Inflammatory macrophage treated with lipopolysaccharide for 1 hour (primary cell): ENCODE measurements around the gene SNUPN.
"Not testable (repeated sequence)": the region's sequence is repeated elsewhere in the genome, so short reads cannot be mapped to it uniquely, and the experiment has no call there.

Source experiments
- DNase-seq, 2 donors: peaks; one replicate each; pipeline ENCODE4 v3.0.0-alpha.2; 2020 to 2022

SNUPN gene

DNA sequence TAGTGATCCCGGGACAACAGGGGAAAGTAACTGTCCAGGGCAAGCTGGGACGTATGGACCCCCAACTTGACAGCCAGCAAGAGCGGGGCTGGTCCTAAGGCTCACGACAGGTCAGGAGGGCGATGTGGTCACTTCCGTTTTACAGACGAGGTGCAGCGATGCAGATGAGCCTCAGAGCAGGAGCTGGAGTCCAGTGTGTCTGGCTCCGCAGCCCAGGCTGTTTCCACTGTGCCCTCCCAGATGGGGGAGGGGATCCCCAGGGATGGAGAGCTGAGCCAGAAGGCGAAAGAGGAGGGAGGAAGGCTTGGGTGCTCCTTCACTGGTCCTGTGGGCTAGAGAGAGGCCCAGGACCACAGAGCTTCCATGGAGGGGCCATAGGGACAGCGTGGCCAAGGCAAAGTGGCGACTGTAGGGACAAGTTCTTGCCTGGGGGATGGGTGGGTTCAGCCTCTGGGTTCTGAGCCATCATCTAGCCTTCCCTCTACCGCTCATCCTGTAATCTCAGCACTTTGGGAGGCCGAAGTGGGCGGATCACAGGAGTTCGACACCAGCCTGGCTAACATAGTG lies 27.9 kb upstream of the SNUPN start:
- DNase-seq: no peak

DNA sequence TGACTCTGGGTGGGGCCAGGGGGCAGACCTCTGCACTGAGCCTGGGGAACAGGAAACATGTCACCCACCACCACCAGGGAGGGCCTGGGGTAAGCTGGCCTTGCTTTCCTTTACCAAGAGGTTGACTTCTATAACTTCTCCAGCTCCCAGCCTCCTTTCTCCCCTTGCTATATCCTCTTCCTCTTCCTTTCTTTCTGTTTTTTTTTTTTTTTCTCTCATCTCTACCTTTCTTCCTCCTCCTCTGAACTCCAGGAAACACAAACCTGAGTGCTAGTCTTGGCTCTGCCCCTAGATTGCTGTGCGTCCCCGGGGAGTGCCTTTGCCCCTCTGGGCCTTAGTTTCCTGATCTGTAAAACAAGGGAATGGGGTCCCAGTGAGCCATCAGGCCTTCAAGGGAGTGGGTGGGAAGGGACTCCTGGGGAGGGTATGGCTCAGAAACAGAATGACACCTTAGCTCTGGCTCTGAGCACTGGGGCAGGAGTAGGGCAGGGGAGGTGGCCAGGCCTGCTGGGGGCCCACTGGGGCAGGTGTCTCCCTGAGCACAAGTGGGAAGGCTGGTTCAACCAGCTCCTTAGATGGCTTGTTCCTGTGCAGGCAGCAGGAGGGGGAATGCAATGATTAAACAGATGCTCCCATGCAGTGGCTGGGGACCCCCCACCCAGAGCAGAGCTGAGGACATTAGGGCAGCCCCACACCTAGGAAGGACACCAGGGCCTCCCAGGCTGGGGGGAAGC lies 26.5 kb upstream of the SNUPN start:
- DNase-seq: no peak

DNA sequence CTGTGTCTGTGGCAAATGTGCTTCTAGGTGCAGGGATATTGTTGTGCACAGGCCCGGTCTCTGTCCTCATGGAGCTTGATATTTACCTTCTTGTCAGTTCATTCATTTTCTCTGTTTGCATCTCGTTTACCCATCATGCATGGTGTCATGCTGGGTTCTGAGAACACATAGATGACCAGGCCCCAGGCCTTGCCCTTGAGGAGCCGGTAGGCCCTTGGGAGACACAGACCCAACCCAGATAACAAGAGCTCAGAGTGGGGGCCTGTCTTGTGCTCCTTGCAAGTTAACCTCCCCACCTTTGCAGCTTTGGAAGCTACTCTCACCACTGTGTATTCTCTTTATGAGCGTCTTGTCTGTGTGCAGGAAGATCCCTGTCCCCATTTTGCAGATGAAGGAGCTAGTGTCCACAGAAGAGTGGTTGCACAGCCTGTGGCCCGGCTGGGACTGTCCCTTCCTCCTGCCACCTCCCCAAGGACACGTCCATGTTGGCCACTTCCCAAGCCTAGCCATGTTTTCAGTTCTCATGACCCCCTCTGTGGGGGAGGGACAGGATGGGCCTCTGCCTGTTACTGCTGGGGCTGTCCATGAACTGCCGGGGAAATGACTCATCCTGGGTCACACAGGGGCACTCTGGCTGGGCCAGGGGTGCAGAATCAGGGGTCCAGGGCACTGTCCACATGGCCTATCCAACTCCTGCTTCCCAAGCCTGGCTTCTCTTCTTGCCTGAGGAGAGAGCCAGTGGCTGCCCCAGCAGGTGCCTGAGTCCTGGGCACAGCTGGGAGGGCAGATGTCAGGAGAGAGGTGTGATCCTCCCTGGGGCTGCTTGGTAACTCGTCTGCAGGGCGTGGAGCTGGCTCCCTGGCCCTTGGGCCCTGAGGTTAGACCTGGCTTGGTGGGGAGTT lies 25.6 kb upstream of the SNUPN start:
- peak; percentile 41 to 70 for DNase-seq

DNA sequence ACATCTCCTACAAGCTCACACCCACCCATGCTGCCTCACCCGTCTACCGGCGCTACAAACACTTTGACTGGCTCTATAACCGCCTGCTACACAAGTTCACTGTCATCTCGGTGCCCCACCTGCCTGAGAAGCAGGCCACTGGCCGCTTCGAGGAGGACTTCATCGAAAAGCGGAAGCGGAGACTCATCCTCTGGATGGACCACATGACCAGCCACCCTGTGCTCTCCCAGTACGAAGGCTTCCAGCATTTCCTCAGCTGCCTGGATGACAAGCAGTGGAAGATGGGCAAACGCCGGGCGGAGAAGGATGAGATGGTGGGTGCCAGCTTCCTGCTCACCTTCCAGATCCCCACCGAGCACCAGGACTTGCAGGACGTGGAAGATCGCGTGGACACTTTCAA lies 24.3 kb upstream of the SNUPN start:
- no peak for DNase-seq

DNA sequence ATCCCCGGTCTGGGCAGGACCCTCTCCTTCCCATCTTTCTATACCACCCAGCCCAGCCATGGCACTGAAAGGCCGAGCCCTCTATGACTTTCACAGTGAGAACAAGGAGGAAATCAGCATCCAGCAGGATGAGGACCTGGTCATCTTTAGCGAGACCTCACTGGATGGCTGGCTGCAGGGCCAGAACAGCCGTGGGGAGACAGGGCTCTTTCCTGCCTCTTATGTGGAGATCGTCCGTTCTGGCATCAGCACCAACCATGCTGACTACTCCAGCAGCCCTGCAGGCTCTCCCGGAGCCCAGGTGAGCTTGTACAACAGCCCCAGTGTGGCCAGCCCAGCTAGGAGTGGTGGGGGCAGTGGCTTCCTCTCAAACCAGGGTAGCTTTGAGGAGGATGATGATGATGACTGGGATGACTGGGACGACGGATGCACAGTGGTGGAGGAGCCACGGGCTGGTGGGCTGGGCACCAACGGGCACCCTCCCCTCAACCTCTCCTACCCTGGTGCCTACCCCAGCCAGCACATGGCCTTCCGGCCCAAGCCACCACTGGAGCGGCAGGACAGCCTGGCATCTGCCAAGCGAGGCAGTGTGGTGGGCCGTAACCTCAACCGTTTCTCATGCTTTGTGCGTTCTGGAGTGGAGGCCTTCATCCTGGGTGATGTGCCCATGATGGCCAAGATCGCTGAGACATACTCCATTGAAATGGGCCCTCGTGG lies 23.7 kb upstream of the SNUPN start:
- DNase-seq: no peak

DNA sequence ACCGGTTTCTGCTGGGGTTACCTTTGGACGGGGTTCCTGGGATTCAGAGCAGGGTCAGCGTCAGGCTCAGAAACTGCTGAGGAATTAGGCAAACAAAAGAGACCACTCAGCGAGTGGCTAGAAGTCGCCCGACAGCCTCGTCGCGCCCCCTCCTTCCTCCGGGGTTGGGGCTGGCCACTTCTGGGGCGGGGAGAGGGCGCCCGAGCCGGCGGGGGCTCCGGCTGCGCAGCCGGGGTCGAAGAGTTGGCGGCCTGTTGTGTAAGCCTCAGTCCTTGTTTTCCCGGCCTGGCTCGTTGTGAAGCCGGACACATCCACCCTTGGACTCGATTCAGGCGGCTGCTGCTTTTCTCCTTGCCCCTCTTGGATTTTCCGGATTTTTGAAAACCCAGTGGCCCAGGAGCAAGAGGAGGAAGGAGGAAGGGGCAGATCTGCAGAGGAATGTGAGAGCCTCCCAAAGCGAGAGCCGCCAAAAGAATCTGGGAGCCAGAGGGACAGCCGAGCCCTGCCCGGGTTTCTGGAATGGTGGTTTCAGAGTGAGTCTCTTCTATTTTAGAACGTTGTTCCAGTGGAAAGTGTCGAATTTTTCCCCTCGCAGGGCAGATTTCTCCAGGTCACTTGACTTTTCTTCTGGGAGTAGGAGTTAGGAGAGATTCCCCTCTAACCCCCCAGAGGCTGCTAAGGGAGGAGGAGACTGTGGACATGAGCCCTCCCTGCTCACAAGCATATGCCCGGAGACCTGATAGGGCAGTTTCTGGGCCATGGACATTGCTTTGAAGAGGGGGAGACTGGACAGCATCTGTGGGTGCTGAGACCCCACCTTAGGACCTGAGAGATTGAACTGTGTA lies 22.9 kb upstream of the SNUPN start:
- DNase-seq: peak; percentile 16 to 36

DNA sequence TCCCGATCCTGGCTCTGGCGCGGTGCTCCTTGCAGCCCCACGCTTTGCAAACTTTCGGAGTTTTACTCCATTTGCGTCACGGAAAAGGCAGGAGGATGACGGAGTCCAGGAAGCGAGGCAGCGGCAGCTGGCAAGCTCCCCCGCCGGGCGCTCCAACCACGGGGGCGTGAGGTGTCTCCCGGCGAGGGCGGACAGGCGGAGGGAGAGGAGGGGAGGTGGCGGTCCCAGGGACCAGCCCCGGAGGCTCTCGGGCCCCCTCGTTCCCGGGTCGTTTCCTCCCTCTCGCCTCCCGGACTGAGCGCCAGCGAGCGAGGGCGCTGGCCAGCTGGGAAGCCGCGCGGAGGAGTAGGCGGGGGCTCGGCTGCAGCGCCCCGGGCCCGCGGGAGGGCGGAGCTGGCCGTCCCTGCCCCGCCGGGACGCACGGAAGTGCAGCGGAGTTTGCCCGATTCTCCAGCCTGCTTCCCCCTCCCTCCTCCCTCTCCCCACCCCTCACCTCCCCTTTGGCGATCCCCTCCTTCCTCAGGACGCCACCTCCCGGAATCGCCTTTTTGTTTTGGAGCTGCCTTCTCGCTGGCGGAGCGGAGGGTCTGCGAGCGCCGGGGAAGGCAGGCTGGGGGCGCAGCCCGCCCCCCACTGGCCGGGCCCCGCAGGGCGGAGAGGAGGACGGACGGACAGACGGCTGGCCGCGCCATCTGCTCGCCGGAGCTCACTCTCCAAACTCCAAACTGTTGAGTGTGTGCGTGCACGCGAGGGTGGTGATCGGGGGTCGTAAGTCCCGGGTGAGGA lies 22.0 kb upstream of the SNUPN start, which contains the start of gene SNX33:
SNX33 (plus strand) TSS at position 543 of the 786 bp plus-strand sequence. CDS start 1,191 bp downstream, outside the sequence.
- DNase-seq: peak; percentile 68 to 69

DNA sequence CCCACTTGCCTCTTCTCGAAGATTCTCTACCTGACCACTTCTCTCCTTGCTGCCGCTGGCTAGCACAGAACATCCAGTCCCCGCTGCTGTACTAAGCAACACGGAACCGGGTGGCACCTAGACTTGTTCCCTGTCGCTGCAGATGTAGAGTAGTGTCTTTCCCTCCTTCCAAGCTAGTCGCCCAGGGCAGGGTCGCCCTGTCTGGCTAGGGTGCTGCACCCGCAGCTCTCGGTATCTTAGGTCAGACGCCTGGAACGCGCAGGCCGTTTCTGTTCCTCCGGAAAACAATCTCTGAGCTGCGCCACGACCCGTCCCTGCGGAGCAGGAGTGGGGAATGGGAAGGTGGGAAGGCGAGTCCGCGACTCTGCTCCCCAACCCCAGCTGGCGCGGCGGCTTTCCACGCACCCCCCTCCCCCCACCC lies 21.4 kb upstream of the SNUPN start:
- peak; percentile 20 to 23 for DNase-seq

DNA sequence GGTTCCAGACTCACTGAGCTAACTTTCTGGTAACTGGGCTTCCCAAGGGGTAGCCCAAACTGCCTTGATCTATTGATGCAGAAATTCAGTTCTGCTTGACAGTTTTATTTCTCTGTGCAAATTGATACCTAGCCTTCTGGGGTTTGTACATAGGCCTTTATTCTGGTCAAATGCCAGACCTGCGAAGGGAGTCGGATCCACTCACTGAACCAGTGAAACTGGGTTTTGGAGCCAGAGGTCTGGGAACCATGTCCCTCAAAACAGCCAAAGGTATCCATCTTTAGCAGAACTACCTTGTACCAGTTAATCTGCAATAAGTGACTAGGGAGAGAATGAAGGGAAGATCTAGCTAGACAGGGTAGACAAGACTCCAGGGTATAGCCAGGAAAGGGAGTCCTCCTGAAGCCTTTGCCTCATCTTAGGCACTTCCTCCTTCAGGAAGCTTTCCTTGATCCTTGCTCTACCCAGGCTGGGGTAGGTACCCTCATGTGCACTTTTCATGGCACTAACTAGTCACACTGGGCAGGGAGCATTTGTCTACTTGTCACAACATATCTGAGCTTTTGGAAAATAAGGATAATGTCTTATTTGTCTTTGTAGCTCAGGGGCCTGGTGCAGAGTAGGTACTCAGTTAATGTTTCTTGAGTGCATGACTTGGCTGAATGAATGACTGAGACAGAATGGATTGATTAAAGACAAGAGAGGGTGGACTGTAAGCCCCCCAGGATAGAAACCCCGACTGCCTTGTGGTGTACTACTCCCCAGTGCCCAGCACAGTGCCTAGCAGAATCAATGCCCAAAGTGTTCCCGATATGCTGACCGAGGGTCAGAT lies 20.8 kb upstream of the SNUPN start:
- DNase-seq: no peak

DNA sequence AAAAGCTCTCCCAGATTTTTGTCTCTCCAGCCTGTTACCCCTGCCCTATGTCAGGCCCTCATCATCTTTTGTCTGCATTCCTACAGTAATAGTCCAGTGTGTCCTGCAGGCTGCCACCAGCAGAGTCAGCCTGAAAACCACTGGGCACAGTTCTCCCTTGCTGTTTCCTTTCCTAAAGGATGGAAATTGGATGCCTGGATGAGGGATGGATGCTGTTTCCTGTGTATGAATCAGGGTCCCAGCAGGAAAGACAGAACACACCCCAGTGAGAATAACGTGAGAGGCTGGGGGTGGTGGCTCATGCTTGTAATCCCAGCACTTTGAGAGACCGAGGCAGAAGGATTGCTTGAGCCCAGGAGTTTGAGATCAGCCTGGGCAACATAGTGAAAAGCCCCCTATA lies 18.9 kb upstream of the SNUPN start:
- DNase-seq: no peak

DNA sequence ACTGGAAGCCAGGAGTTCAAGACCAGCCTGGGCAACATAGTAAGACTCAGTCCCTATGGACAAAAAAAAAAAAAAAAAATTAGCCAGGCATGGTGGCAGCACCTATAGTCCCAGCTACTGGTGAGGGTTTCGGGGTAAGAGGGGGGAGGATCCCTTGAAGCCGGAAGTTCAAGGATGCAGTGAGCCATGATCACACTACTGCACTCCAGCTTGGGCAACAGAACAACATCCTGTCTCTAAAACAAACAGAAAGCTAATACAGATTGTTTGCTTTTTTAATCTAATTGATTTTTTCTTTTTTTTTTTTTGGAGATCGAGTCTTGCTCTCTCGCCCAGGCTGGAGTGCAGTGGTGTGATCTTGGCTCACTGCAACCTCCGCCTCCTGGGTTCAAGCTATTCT lies 16.1 kb upstream of the SNUPN start:
- no peak for DNase-seq

DNA sequence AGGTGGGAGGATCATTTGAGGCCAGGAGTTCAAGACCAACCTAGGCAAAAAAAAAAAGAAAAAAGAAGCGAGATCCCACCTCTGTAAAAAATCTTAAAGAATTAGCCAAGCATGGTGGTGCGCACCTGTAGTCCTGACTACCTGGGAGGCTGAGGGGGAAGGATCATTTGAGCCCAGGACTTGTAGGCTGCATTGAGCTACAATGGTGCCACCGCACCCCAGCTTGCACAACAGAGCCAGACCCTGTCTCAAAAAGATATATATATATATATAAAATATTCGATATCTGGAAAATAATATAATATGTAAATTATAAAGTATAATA lies 15.6 kb upstream of the SNUPN start:
- no peak for DNase-seq

DNA sequence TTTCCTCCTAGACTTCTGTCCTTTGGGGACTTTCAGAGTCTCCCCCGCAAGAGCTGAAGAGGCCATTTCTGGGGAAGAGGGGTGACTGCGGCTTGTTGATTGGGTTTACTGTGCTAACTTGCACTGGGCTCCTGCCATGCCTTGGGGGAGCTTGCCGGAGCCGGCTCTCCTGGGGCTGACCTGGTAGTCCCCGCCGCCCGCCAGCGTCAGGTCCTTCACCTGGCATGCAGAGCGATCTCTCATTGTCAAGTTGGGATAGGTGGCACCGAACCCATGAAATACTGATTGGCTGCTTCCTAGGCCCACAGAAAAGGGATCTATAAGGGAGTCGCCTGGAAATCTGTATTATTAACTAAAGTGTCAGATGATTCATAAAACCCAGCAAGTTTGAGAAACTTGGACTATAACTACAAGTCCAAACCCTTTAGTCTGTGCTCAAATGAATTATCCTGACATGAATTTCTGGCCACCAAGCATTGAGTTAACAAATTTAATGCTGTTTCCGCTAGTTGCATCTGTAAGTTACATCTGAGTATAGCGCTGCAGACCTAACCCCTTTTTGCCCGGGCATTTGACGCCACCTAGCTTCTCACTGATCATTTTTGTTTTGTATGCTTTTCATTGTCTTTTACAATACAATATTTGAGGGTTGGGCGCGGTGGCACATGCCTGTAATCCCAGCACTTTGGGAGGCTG lies 15.1 kb upstream of the SNUPN start:
- peak; percentile 16 to 22 for DNase-seq

DNA sequence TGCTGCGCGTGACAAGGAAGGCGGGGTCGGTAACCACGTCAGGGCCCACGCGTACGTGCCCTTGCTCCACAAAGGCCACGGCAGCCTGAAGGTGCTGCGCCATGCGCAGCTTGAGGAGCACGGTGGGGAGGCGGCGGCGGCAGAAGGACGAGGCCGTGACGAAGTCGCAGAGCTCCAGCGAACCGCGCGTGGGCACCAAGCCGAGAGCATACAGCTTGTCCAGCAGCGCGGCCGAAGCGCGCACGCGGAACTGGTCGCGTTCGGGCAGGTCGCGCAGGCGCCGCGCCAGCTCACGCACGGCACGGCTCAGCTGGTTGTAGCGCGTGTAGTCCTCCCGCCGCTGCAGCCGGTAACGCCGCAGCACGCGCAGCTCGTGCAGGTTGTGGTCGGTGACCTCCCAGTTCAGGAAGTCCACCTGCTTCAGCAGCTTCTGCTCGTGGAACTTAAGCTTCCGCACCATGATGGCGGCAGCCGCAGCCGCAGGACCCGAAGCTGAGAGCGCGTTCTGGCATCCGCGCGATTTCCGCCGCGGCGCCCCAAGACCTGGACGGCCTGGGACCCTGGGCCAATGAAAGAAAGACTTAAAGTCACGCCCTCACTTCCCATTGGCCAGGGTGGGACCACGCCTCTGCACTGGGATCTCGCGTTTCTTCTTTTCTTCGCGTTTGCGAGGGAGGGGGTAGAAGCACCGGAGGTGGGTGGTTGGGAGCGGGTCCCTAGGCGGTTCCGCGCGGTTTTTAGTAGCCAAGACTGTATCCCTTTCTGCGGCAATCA lies 14.4 kb upstream of the SNUPN start, which contains the start of gene IMP3:
IMP3 (minus strand) TSS at position 516 of the 774 bp plus-strand sequence; CDS start at position 460, 56 bp downstream.
- DNase-seq: peak; percentile 97

DNA sequence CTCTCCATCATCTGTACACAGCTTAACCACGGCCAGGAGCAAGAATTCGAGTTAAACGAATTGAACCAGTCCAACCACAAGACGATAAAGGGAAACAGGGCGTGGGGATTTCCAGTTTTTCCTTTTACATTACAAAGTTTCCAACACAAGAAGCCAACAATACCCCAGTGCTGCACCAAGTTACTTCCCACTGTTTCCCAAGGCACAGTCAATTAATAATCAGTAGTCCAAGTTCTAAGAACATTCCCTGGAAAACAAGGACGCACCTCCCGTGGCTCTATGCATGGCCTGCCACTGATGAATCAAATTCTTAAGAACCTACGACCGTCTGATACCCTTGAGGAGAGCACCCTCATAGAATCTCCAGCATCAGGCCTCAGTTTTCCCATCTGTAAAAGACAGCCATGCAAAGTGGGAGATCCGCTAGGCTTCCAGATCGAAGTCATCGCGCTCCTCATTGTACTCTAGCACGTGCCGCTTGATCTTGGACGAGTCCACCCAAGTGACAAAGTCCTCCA lies 13.7 kb upstream of the SNUPN start:
- DNase-seq: peak; percentile 71 to 72

DNA sequence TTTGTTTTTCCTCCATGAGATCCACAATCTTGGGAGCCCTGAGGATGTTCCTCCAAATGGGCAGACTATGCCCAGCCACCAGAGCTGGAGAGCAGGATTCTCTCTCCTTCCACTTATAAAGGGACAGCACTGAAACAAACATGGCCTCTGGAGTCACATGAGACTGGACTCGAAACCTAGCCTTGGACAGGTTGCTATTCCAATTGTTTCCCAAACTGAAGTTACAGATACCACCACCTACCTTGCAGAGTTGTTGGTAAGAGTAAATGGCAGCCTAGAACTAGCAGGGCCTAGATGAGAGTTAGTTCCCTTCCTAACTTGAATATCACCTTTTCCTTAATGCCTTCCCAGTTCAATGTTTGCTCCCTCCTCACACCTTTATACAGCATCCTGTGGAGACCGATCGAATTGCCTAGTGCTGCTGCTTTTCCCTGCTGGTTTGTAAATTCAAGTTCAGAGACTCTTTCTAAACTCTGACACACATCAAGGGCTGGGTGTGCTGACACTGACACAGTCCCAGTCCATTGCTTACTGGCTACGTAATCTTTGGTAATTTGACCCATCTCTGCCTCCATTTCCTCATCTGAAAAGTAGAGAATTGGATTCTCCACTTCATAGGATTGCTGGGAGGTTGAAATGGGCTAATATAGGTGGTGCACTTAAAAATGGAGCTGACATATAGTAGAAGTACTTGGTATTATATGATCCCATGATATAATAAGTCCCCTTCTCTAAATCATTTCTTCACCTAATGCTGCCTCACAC lies 11.9 kb upstream of the SNUPN start:
- DNase-seq: no peak

DNA sequence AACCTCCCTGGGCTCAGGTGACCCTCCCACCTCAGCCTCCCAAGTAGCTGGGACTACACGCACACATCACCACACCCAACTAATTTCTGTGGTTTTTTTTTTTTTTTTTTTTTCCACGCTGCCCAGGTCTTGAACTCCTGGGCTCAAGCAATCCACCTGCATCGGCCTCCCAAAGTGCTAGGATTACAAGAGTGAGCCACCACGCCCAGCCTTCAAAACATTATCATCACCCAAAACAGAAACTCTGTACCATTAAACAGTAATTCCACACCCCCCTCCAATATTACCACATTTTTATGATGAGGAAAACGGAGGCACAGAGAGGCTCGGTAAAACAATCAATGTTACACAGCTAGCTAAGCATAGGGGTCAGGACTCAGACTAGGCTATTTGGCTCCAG lies 10.5 kb upstream of the SNUPN start:
- DNase-seq: no peak

DNA sequence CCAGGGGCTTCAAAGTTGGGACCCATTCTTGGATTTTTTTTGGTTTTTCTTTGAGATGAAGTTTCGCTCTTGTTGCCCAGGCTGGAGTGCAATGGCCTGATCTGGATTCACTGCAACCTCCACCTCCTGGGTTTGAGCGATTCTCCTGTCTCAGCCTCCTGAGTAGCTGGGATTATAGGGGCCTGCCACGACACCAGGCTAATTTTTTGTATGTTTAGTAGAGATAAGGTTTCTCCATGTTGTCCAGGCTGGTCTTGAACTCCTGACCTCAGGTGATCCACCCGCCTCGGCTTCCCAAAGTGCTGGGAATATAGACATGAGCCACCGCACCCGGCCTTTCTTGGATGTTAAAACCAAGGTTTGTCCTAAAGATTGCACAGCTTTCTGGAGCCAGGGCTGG lies 8.4 kb upstream of the SNUPN start:
- DNase-seq: not testable (repeated sequence)
